Fibroblast of lung (primary cell): ENCODE data around the gene MTX2. TPM values are rescaled to one million over a fixed set of nuclear protein-coding genes. Genes with fewer than 3 reads are reported as not detected.

Source experiments
- DNase-seq, 2 donors: peaks; one replicate each; pipeline versions ENCODE4 v3.0.0 to v3.0.0-alpha.2; 2010; ENCODE audit warnings: low read depth in 2 of 2
- H2AFZ ChIP-seq: 2 replicates; pipeline ENCODE4 v1.5.1; 2012; ENCODE audit warnings: low read length, control low read depth, inconsistent platforms
- H3K27ac ChIP-seq: 2 replicates; pipeline ENCODE4 v1.5.1; 2011; ENCODE audit warnings: low read length, control low read depth; ENCODE audit not compliant: insufficient read depth
- H3K27me3 ChIP-seq: 2 replicates; pipeline ENCODE4 v1.5.1; 2011; ENCODE audit warnings: mild to moderate bottlenecking, low read length; ENCODE audit not compliant: control insufficient read depth, insufficient read depth
- H3K36me3 ChIP-seq: 2 replicates; pipeline ENCODE4 v1.5.1; 2011; ENCODE audit warnings: low read length; ENCODE audit not compliant: control insufficient read depth, insufficient read depth
- H3K4me1 ChIP-seq: 2 replicates; pipeline ENCODE4 v1.5.1; 2011; ENCODE audit warnings: low read length; ENCODE audit not compliant: control insufficient read depth, insufficient read depth; ENCODE audit errors: extremely low read depth
- H3K4me2 ChIP-seq: 2 replicates; pipeline ENCODE4 v1.5.1; 2011; ENCODE audit warnings: low read length, control low read depth; ENCODE audit not compliant: insufficient read depth; ENCODE audit errors: extremely low read depth
- H3K4me3 ChIP-seq, 4 experiments: fragments of 200-600 bp in 1 of 4; sonication (generic) in 1 of 4; replicated peaks in 1 of 4; 2 replicates each; pipeline ENCODE4 v1.5.1; 2011 to 2016; ENCODE audit warnings: low read length in 4 of 4, low read depth in 3 of 4, mild to moderate bottlenecking in 3 of 4, control low read depth in 2 of 4, inconsistent platforms in 1 of 4, mixed read lengths in 1 of 4; ENCODE audit not compliant: insufficient read depth in 1 of 4; ENCODE audit errors: control extremely low read depth in 1 of 4
- H3K79me2 ChIP-seq: 2 replicates; pipeline ENCODE4 v1.5.1; 2012; ENCODE audit warnings: mild to moderate bottlenecking, low read length, inconsistent platforms; ENCODE audit not compliant: control insufficient read depth, insufficient read depth
- H3K9ac ChIP-seq: 2 replicates; pipeline ENCODE4 v1.5.1; 2011; ENCODE audit warnings: mild to moderate bottlenecking, low read length, control low read depth; ENCODE audit not compliant: insufficient read depth
- H3K9me3 ChIP-seq: 2 replicates; pipeline ENCODE4 v1.5.1; 2012; ENCODE audit warnings: low read depth, low read length; ENCODE audit not compliant: control insufficient read depth, insufficient read depth
- H4K20me1 ChIP-seq: 2 replicates; pipeline ENCODE4 v1.5.1; 2011; ENCODE audit warnings: low read length; ENCODE audit not compliant: control insufficient read depth, insufficient read depth; ENCODE audit errors: extremely low read depth
- EZH2 ChIP-seq: IDR thresholded peaks from 2 replicates; pipeline ENCODE4 v1.5.1; 2012; ENCODE audit warnings: low read length, control low read depth, mild to moderate bottlenecking; ENCODE audit errors: missing control alignments
- polyA plus RNA-seq, 2 donors: library from polyadenylated mRNA; depleted of rRNA in 1 of 2; stranded (reverse) in 1 of 2; unstranded in 1 of 2; fragments of >200 nt; gene quantifications; 2 replicates each; pipeline ENCODE4 v1.2.1, GENCODE V29; 2011 to 2012; ENCODE audit warnings: missing spikeins in 1 of 2
- total RNA-seq: library from RNA; depleted of rRNA; stranded (reverse); fragments of >200 nt; gene quantifications from 2 replicates; pipeline ENCODE4 v1.2.1, GENCODE V29; 2014
- TF ChIP-seq, protein P1 (sequence below), 2 donors: IDR thresholded peaks in 1 of 2; conservative IDR thresholded peaks in 1 of 2; 1 replicate in 1 of 2; 2 replicates in 1 of 2; pipeline ENCODE4 v1.5.1; 2011 to 2012; ENCODE audit warnings: low read length in 2 of 2, control low read depth in 1 of 2, inconsistent platforms in 1 of 2, low read depth in 1 of 2, mild to moderate bottlenecking in 1 of 2

MTX2 gene
- total and polyA plus RNA-seq, 2 donors (not counting 1 experiment from before 2014, with no cell fraction given) = 29.6 to 46.9 TPM

DNA sequence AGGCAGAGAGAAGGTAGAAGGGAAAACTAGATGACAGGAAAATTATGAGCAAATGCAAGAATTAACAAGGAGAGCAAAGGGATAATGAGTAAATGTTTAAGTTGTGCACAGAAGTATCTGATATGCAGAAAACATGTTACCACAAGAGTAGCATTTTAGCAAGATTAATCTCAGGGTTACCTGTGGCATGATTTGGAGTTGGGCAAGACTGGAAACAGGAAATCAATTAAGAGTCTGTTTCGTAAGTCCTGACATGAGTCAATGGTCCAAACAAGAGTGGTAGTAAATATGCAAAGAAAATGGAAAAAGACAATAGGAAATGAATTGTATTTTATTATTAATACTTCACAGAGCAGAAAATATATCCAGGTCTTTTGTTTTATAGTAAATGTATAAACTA lies 17.3 kb upstream of the MTX2 start:
- TF ChIP-seq, protein P1, sequence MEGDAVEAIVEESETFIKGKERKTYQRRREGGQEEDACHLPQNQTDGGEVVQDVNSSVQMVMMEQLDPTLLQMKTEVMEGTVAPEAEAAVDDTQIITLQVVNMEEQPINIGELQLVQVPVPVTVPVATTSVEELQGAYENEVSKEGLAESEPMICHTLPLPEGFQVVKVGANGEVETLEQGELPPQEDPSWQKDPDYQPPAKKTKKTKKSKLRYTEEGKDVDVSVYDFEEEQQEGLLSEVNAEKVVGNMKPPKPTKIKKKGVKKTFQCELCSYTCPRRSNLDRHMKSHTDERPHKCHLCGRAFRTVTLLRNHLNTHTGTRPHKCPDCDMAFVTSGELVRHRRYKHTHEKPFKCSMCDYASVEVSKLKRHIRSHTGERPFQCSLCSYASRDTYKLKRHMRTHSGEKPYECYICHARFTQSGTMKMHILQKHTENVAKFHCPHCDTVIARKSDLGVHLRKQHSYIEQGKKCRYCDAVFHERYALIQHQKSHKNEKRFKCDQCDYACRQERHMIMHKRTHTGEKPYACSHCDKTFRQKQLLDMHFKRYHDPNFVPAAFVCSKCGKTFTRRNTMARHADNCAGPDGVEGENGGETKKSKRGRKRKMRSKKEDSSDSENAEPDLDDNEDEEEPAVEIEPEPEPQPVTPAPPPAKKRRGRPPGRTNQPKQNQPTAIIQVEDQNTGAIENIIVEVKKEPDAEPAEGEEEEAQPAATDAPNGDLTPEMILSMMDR (conservative IDR thresholded peaks at IDR 0.05 in 1 of 2, IDR thresholded peaks at IDR 0.05 in 1 of 2; ENCODE audit: low read depth in 1 of 2, low read length in 2 of 2) = no peak
- TF ChIP-seq EZH2 = no peak
- no peak overlapping the region for H3K4me2 ChIP-seq
- no peaks in the 10 kb centered on the region for H3K79me2 ChIP-seq
- H3K9ac ChIP-seq = no peak overlapping the region
- H3K36me3 ChIP-seq = no peaks in the 10 kb centered on the region
- no peaks in the 10 kb centered on the region for H3K9me3 ChIP-seq
- no peaks in the 10 kb centered on the region for H3K27me3 ChIP-seq
- no peak overlapping the region for H3K4me3 ChIP-seq
- no peaks in the 10 kb centered on the region for H4K20me1 ChIP-seq
- H3K4me1 ChIP-seq = no peaks in the 10 kb centered on the region
- H3K27ac ChIP-seq = no peak overlapping the region
- no peak for DNase-seq
- H2AFZ ChIP-seq = no peak overlapping the region

DNA sequence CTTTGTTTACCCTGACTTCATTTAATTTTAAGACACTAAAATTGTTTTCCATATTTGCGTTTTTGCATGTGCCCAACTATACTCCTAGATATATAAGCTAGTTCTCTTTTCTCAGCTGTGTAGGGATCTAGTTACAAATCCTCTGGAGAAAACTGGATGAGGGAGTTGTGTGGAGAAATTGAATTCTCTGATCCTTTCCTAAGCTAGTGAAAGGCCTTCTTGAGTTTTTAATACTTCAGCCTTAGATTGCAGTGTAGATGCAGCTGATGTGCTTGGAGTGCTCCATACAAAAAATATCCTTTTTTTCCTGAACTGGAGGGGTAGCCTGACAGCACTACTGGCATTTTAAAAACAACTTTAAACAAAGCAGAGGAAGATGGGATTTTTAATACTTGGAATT lies 8.6 kb upstream of the MTX2 start:
- H3K9me3 ChIP-seq = no peaks in the 10 kb centered on the region
- H3K36me3 ChIP-seq = no peaks in the 10 kb centered on the region
- no peaks in the 10 kb centered on the region for H3K79me2 ChIP-seq
- no peaks in the 10 kb centered on the region for H3K4me1 ChIP-seq
- no peak overlapping the region for H2AFZ ChIP-seq
- no peak for DNase-seq
- no peak overlapping the region for H3K27ac ChIP-seq
- no peak overlapping the region for H3K4me3 ChIP-seq
- no peaks in the 10 kb centered on the region for H3K27me3 ChIP-seq
- no peaks in the 10 kb centered on the region for H4K20me1 ChIP-seq
- TF ChIP-seq EZH2 = no peak
- TF ChIP-seq, protein P1 (conservative IDR thresholded peaks at IDR 0.05 in 1 of 2, IDR thresholded peaks at IDR 0.05 in 1 of 2; ENCODE audit: low read depth in 1 of 2, low read length in 2 of 2) = no peak
- no peak overlapping the region for H3K4me2 ChIP-seq
- no peak overlapping the region for H3K9ac ChIP-seq

DNA sequence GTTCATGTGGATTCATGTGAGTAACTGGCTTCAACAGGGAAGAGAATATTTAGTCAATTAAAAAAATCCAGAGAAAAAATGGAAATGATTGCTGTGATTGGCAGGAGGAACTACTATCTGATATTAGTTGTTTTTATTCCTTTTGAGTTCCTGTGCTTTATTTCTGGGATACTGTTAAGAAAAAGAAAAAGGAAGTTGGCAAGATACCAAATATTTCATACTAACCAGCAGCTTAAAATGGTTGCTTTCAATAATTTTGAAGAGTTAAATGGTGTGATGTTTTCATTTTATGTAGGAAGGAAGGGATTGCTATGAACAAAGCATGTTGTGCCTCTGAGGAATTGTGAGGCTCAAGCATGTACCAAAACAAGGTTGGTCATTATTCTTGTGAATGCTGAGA lies 8.1 kb upstream of the MTX2 start:
- Histone ChIP-seq H3K4me2 (no peak overlapping the region), H3K36me3 (no peaks in the 10 kb centered on the region), H3K4me1 (no peaks in the 10 kb centered on the region), H3K27me3 (no peaks in the 10 kb centered on the region), H3K4me3 (no peak overlapping the region), H3K27ac (no peak overlapping the region), H3K79me2 (no peaks in the 10 kb centered on the region), H3K9ac (no peak overlapping the region), H4K20me1 (no peaks in the 10 kb centered on the region), H3K9me3 (no peaks in the 10 kb centered on the region), H2AFZ (no peak overlapping the region)
- no peak for TF ChIP-seq EZH2
- TF ChIP-seq, protein P1 (conservative IDR thresholded peaks at IDR 0.05 in 1 of 2, IDR thresholded peaks at IDR 0.05 in 1 of 2; ENCODE audit: low read depth in 1 of 2, low read length in 2 of 2) = no peak
- DNase-seq = no peak
